ENCODE data around the gene PSMC5.
"Not testable (repeated sequence)": the region's sequence is repeated elsewhere in the genome, so short reads cannot be mapped to it uniquely, and the experiment has no call there.

The PSMC5 gene

GRCh38 chr17:63843387-63843888 lies 16.2 kb downstream of the PSMC5 start:
- not testable (repeated sequence) for H3K36me3 ChIP-seq (ENCODE audit: control insufficient read depth in 5 of 5, insufficient read depth in 5 of 5, low read length in 5 of 5); H3K9me3 ChIP-seq (ENCODE audit: control insufficient read depth in 5 of 5, low read length in 5 of 5); H3K27me3 ChIP-seq (ENCODE audit: control insufficient read depth in 5 of 5, insufficient read depth in 4 of 5, low read length in 5 of 5)
- Histone ChIP-seq H3K9ac (ENCODE audit: low read length in 5 of 5) (peak overlapping the region; percentile 35 to 78 (median 73)), H3K4me3 (ENCODE audit: low read depth in 1 of 5, low read length in 5 of 5) (peak overlapping the region; percentile 62 to 90 (median 79)), H3K4me1 (ENCODE audit: control insufficient read depth in 5 of 5, insufficient read depth in 5 of 5, low read length in 5 of 5) (peaks cover 12 to 51% (median 40%) of the 10 kb centered on the region in 5 donors), H3K27ac (ENCODE audit: low read depth, low read length) (peak overlapping the region; percentile 93)

- H3K9me3 ChIP-seq (ENCODE audit: control insufficient read depth in 5 of 5, low read length in 5 of 5): no peaks in the 10 kb centered on the region
- peak overlapping the region in 4 of 5 donors; percentile 62 to 90 (median 72) for H3K4me3 ChIP-seq (ENCODE audit: low read depth in 1 of 5, low read length in 5 of 5)
- H3K9ac ChIP-seq (ENCODE audit: low read length in 5 of 5): peak overlapping the region in 2 of 5 donors; percentile 32 to 52
- H3K27ac ChIP-seq (ENCODE audit: low read depth, low read length): peak overlapping the region; percentile 93
- no peaks in the 10 kb centered on the region for H3K27me3 ChIP-seq (ENCODE audit: control insufficient read depth in 5 of 5, insufficient read depth in 4 of 5, low read length in 5 of 5)
- H3K4me1 ChIP-seq (ENCODE audit: control insufficient read depth in 5 of 5, insufficient read depth in 5 of 5, low read length in 5 of 5): peaks cover 9 to 50% (median 39%) of the 10 kb centered on the region in 5 donors
- no peaks in the 10 kb centered on the region for H3K36me3 ChIP-seq (ENCODE audit: control insufficient read depth in 5 of 5, insufficient read depth in 5 of 5, low read length in 5 of 5)
Observed at GRCh38 chr17:63843910-63844677, 16.9 kb downstream of the PSMC5 start.

GRCh38 chr17:63845509-63845908 lies 18.3 kb downstream of the PSMC5 start:
- no peak overlapping the region for H3K27ac ChIP-seq (ENCODE audit: low read depth, low read length)
- H3K9ac ChIP-seq (ENCODE audit: low read length in 5 of 5): no peak overlapping the region
- no peaks in the 10 kb centered on the region for H3K36me3 ChIP-seq (ENCODE audit: control insufficient read depth in 5 of 5, insufficient read depth in 5 of 5, low read length in 5 of 5)
- H3K27me3 ChIP-seq (ENCODE audit: control insufficient read depth in 5 of 5, insufficient read depth in 4 of 5, low read length in 5 of 5): no peaks in the 10 kb centered on the region
- no peak overlapping the region for H3K4me3 ChIP-seq (ENCODE audit: low read depth in 1 of 5, low read length in 5 of 5)
- peaks cover 6 to 40% (median 32%) of the 10 kb centered on the region in 5 donors for H3K4me1 ChIP-seq (ENCODE audit: control insufficient read depth in 5 of 5, insufficient read depth in 5 of 5, low read length in 5 of 5)
- no peaks in the 10 kb centered on the region for H3K9me3 ChIP-seq (ENCODE audit: control insufficient read depth in 5 of 5, low read length in 5 of 5)

GRCh38 chr17:63847525-63848249 lies 20.5 kb downstream of the PSMC5 start:
- H3K27ac ChIP-seq (ENCODE audit: low read depth, low read length): no peak overlapping the region
- H3K4me3 ChIP-seq (ENCODE audit: low read depth in 1 of 5, low read length in 5 of 5): no peak overlapping the region
- no peak overlapping the region for H3K9ac ChIP-seq (ENCODE audit: low read length in 5 of 5)
- no peaks in the 10 kb centered on the region for H3K27me3 ChIP-seq (ENCODE audit: control insufficient read depth in 5 of 5, insufficient read depth in 4 of 5, low read length in 5 of 5)
- peaks cover 0 to 23% (median 17%) of the 10 kb centered on the region in 5 donors for H3K4me1 ChIP-seq (ENCODE audit: control insufficient read depth in 5 of 5, insufficient read depth in 5 of 5, low read length in 5 of 5)
- no peaks in the 10 kb centered on the region for H3K36me3 ChIP-seq (ENCODE audit: control insufficient read depth in 5 of 5, insufficient read depth in 5 of 5, low read length in 5 of 5)
- no peaks in the 10 kb centered on the region for H3K9me3 ChIP-seq (ENCODE audit: control insufficient read depth in 5 of 5, low read length in 5 of 5)

- Histone ChIP-seq H3K27ac (ENCODE audit: low read depth, low read length) (peak overlapping the region; percentile 44), H3K9ac (ENCODE audit: low read length in 5 of 5) (peak overlapping the region in 4 of 5 donors; percentile 56 to 74 (median 68)), H3K9me3 (ENCODE audit: control insufficient read depth in 5 of 5, low read length in 5 of 5) (no peaks in the 10 kb centered on the region), H3K4me1 (ENCODE audit: control insufficient read depth in 5 of 5, insufficient read depth in 5 of 5, low read length in 5 of 5) (peaks cover 0 to 14% (median 11%) of the 10 kb centered on the region in 5 donors), H3K27me3 (ENCODE audit: control insufficient read depth in 5 of 5, insufficient read depth in 4 of 5, low read length in 5 of 5) (no peaks in the 10 kb centered on the region), H3K4me3 (ENCODE audit: low read depth in 1 of 5, low read length in 5 of 5) (peak overlapping the region; percentile 41 to 72 (median 64)), H3K36me3 (ENCODE audit: control insufficient read depth in 5 of 5, insufficient read depth in 5 of 5, low read length in 5 of 5) (no peaks in the 10 kb centered on the region)
Observed at GRCh38 chr17:63848834-63849689, 21.8 kb downstream of the PSMC5 start.

- Histone ChIP-seq H3K4me3 (ENCODE audit: low read depth in 1 of 5, low read length in 5 of 5) (no peak overlapping the region), H3K9ac (ENCODE audit: low read length in 5 of 5) (no peak overlapping the region), H3K4me1 (ENCODE audit: control insufficient read depth in 5 of 5, insufficient read depth in 5 of 5, low read length in 5 of 5) (peaks cover 0 to 13% (median 11%) of the 10 kb centered on the region in 5 donors), H3K27me3 (ENCODE audit: control insufficient read depth in 5 of 5, insufficient read depth in 4 of 5, low read length in 5 of 5) (no peaks in the 10 kb centered on the region), H3K27ac (ENCODE audit: low read depth, low read length) (no peak overlapping the region), H3K9me3 (ENCODE audit: control insufficient read depth in 5 of 5, low read length in 5 of 5) (no peaks in the 10 kb centered on the region), H3K36me3 (ENCODE audit: control insufficient read depth in 5 of 5, insufficient read depth in 5 of 5, low read length in 5 of 5) (no peaks in the 10 kb centered on the region)
Observed at GRCh38 chr17:63850401-63850800, 23.2 kb downstream of the PSMC5 start.

GRCh38 chr17:63853260-63853659 lies 26.0 kb downstream of the PSMC5 start:
- H3K36me3 ChIP-seq (ENCODE audit: control insufficient read depth in 5 of 5, insufficient read depth in 5 of 5, low read length in 5 of 5): no peaks in the 10 kb centered on the region
- no peak overlapping the region for H3K27ac ChIP-seq (ENCODE audit: low read depth, low read length)
- no peak overlapping the region for H3K9ac ChIP-seq (ENCODE audit: low read length in 5 of 5)

GRCh38 chr17:63854709-63855108 lies 27.5 kb downstream of the PSMC5 start:
- Histone ChIP-seq H3K4me1 (ENCODE audit: control insufficient read depth in 5 of 5, insufficient read depth in 5 of 5, low read length in 5 of 5) (no peaks in the 10 kb centered on the region), H3K36me3 (ENCODE audit: control insufficient read depth in 5 of 5, insufficient read depth in 5 of 5, low read length in 5 of 5) (no peaks in the 10 kb centered on the region), H3K27me3 (ENCODE audit: control insufficient read depth in 5 of 5, insufficient read depth in 4 of 5, low read length in 5 of 5) (no peaks in the 10 kb centered on the region), H3K27ac (ENCODE audit: low read depth, low read length) (no peak overlapping the region), H3K4me3 (ENCODE audit: low read depth in 1 of 5, low read length in 5 of 5) (no peak overlapping the region), H3K9me3 (ENCODE audit: control insufficient read depth in 5 of 5, low read length in 5 of 5) (no peaks in the 10 kb centered on the region), H3K9ac (ENCODE audit: low read length in 5 of 5) (no peak overlapping the region)

More at GRCh38 chr17:63853260-63853659, 26.0 kb downstream of the PSMC5 start:
- Histone ChIP-seq H3K4me3 (ENCODE audit: low read depth in 1 of 5, low read length in 5 of 5) (no peak overlapping the region), H3K4me1 (ENCODE audit: control insufficient read depth in 5 of 5, insufficient read depth in 5 of 5, low read length in 5 of 5) (peaks cover 0 to 12% (median 11%) of the 10 kb centered on the region in 5 donors), H3K9me3 (ENCODE audit: control insufficient read depth in 5 of 5, low read length in 5 of 5) (no peaks in the 10 kb centered on the region), H3K27me3 (ENCODE audit: control insufficient read depth in 5 of 5, insufficient read depth in 4 of 5, low read length in 5 of 5) (no peaks in the 10 kb centered on the region)

- no peak overlapping the region for H3K27ac ChIP-seq (ENCODE audit: low read depth, low read length)
- H3K9ac ChIP-seq (ENCODE audit: low read length in 5 of 5): no peak overlapping the region
- H3K27me3 ChIP-seq (ENCODE audit: control insufficient read depth in 5 of 5, insufficient read depth in 4 of 5, low read length in 5 of 5): peaks cover 0 to 3% (median 0%) of the 10 kb centered on the region in 5 donors
- no peaks in the 10 kb centered on the region for H3K36me3 ChIP-seq (ENCODE audit: control insufficient read depth in 5 of 5, insufficient read depth in 5 of 5, low read length in 5 of 5)
- H3K9me3 ChIP-seq (ENCODE audit: control insufficient read depth in 5 of 5, low read length in 5 of 5): no peaks in the 10 kb centered on the region
- H3K4me1 ChIP-seq (ENCODE audit: control insufficient read depth in 5 of 5, insufficient read depth in 5 of 5, low read length in 5 of 5): no peaks in the 10 kb centered on the region
- H3K4me3 ChIP-seq (ENCODE audit: low read depth in 1 of 5, low read length in 5 of 5): no peak overlapping the region
Observed at GRCh38 chr17:63855185-63855584, 28.0 kb downstream of the PSMC5 start.

All from subcutaneous abdominal adipose tissue (tissue), 5 donors.